HepG2 (cell line): ENCODE results near the gene SNRPB2. TPM values are rescaled to one million over a fixed set of nuclear protein-coding genes. Genes with fewer than 3 reads are reported as not detected.

ENCODE experiments used
- CCDC6 ChIP-seq: sonication (generic); formaldehyde crosslinking; IDR thresholded peaks from 2 replicates; pipeline ENCODE4 v1.8.1; 2022; ENCODE audit warnings: mild to moderate bottlenecking, missing genetic modification reagents, moderate library complexity
- GATAD1 ChIP-seq: IDR thresholded peaks from 2 replicates; pipeline ENCODE4 v1.6.1; 2016; ENCODE audit warnings: missing genetic modification reagents, missing compliant biosample characterization
- KDM4B ChIP-seq: sonication (generic); formaldehyde crosslinking; IDR thresholded peaks from 2 replicates; pipeline ENCODE4 v1.4.0; 2020; ENCODE audit warnings: missing genetic modification reagents
- KLF11 ChIP-seq: IDR thresholded peaks from 2 replicates; pipeline ENCODE4 v1.6.1; 2016; ENCODE audit warnings: missing compliant biosample characterization
- MYNN ChIP-seq: sonication (generic); formaldehyde crosslinking; IDR thresholded peaks from 2 replicates; pipeline ENCODE4 v1.4.0; 2020; ENCODE audit warnings: mild to moderate bottlenecking, low read depth, missing genetic modification reagents
- PHF20 ChIP-seq: sonication (generic); formaldehyde crosslinking; IDR thresholded peaks from 2 replicates; pipeline ENCODE4 v1.5.0; 2020; ENCODE audit warnings: mild to moderate bottlenecking, missing genetic modification reagents
- RARG ChIP-seq: sonication (generic); formaldehyde crosslinking; IDR thresholded peaks from 2 replicates; pipeline ENCODE4 v1.4.0; 2020; ENCODE audit warnings: low read depth, mild to moderate bottlenecking, missing genetic modification reagents
- RFXAP ChIP-seq: sonication (generic); formaldehyde crosslinking; IDR thresholded peaks from 2 replicates; pipeline ENCODE4 v1.4.0; 2020; ENCODE audit warnings: missing genetic modification reagents, borderline replicate concordance
- RORA ChIP-seq: sonication (generic); formaldehyde crosslinking; IDR thresholded peaks from 2 replicates; pipeline ENCODE4 v1.5.0; 2020; ENCODE audit warnings: mild to moderate bottlenecking, missing genetic modification reagents, moderate library complexity
- SMAD3 ChIP-seq: sonication (generic); formaldehyde crosslinking; IDR thresholded peaks from 2 replicates; pipeline ENCODE4 v1.4.0; 2020; ENCODE audit warnings: missing genetic modification reagents
- SP1 ChIP-seq, 2 experiments: fragments of 450-650 bp in 1 of 2; sonication (generic) in 1 of 2; formaldehyde crosslinking in 1 of 2; IDR thresholded peaks; 2 replicates each; pipeline versions ENCODE4 v1.4.0 to v1.6.1; 2016 to 2020; ENCODE audit warnings: missing genetic modification reagents in 1 of 2
- ZBTB38 ChIP-seq: sonication (generic); formaldehyde crosslinking; IDR thresholded peaks from 2 replicates; pipeline ENCODE4 v1.5.1; 2020; ENCODE audit warnings: mild to moderate bottlenecking, missing genetic modification reagents
- ZFP36L2 ChIP-seq: sonication (generic); formaldehyde crosslinking; IDR thresholded peaks from 2 replicates; pipeline ENCODE4 v1.4.0; 2020; ENCODE audit warnings: missing genetic modification reagents
- ZNF121 ChIP-seq: sonication (generic); formaldehyde crosslinking; IDR thresholded peaks from 2 replicates; pipeline ENCODE4 v1.5.0; 2020; ENCODE audit warnings: mild to moderate bottlenecking, missing genetic modification reagents
- ZNF253 ChIP-seq: sonication (generic); formaldehyde crosslinking; IDR thresholded peaks from 2 replicates; pipeline ENCODE4 v1.8.0; 2022; ENCODE audit warnings: mild to moderate bottlenecking, missing genetic modification reagents, borderline replicate concordance
- ZNF280D ChIP-seq: sonication (generic); formaldehyde crosslinking; IDR thresholded peaks from 2 replicates; pipeline ENCODE4 v1.5.1; 2020; ENCODE audit warnings: mild to moderate bottlenecking, missing genetic modification reagents
- ZNF33B ChIP-seq: sonication (generic); formaldehyde crosslinking; IDR thresholded peaks from 2 replicates; pipeline ENCODE4 v1.5.1; 2020; ENCODE audit warnings: mild to moderate bottlenecking, missing genetic modification reagents
- ZNF552 ChIP-seq: sonication (generic); formaldehyde crosslinking; IDR thresholded peaks from 2 replicates; pipeline ENCODE4 v1.9.0; 2022; ENCODE audit warnings: missing genetic modification reagents, mild to moderate bottlenecking, borderline replicate concordance
- ZNF563 ChIP-seq: sonication (generic); formaldehyde crosslinking; IDR thresholded peaks from 2 replicates; pipeline ENCODE4 v1.8.0; 2022; ENCODE audit warnings: mild to moderate bottlenecking, moderate library complexity, missing genetic modification reagents
- ZNF580 ChIP-seq: IDR thresholded peaks from 2 replicates; pipeline ENCODE4 v1.6.1; 2016; ENCODE audit warnings: low read depth, borderline replicate concordance
- ZNF777 ChIP-seq: sonication (generic); formaldehyde crosslinking; IDR thresholded peaks from 2 replicates; pipeline ENCODE4 v1.4.0; 2020; ENCODE audit warnings: missing genetic modification reagents
- polyA plus RNA-seq, 8 experiments: library from polyadenylated mRNA; depleted of rRNA in 3 of 8; stranded (reverse) in 7 of 8; unstranded in 1 of 8; fragments of >200 nt; fragmentation: Illumina TruSeq in 4 of 8; extraction: Trizol in 4 of 8; gene quantifications; 2 replicates each; pipeline versions ENCODE4 v1.2.1 to v1.2.3, GENCODE V29; 2011 to 2016; ENCODE audit warnings: low read depth in 4 of 8, missing spikeins in 1 of 8, mixed read lengths in 1 of 8; ENCODE audit not compliant: insufficient read depth in 1 of 8
- total RNA-seq, 5 experiments: library from RNA; depleted of rRNA; stranded (reverse); fragments of >200 nt; fragmentation: Illumina TruSeq; extraction: Trizol; gene quantifications; 2 replicates each; pipeline ENCODE4 v1.2.3, GENCODE V29; 2016; ENCODE audit warnings: low read depth in 1 of 5
- TF ChIP-seq, protein P1 (sequence below): sonication (generic); formaldehyde crosslinking; IDR thresholded peaks from 2 replicates; pipeline ENCODE4 v1.4.0; 2020; ENCODE audit warnings: missing genetic modification reagents
- TF ChIP-seq, protein P2 (sequence below): sonication (generic); formaldehyde crosslinking; IDR thresholded peaks from 2 replicates; pipeline ENCODE4 v1.5.0; 2020; ENCODE audit warnings: mild to moderate bottlenecking, missing genetic modification reagents, moderate library complexity

The SNRPB2 gene
- total and polyA plus RNA-seq, 2 of the 13 experiments (the other 11 are each of a cell fraction or from before 2014, with no cell fraction given), result 107 to 204 TPM

GRCh38 chr20:16729565-16730460, at the start of gene SNRPB2 (continued):
- TF ChIP-seq CCDC6 (CRISPR knock-in tag) (peak; percentile 97), ZFP36L2 (CRISPR knock-in tag) (peak; percentile 96), RFXAP (CRISPR knock-in tag) (peak; percentile 75; the same call in 1 of the 2 replicates), KDM4B (CRISPR knock-in tag) (peak; percentile 99), PHF20 (peak; percentile 100), ZNF253 (peak; percentile 80; the same call in 1 of the 2 replicates), ZNF33B (peak; percentile 99), RARG (0 out of 2 replicates have a peak, but pooled peaks have one; percentile 91), ZNF777 (CRISPR knock-in tag) (0 out of 2 replicates have a peak, but pooled peaks have one; percentile 49), SP1 (IDR thresholded peaks at IDR 0.05) (no peak), SP1 (CRISPR knock-in tag; IDR thresholded peaks at IDR 0.05) (peak; percentile 86), KLF11 (peak; percentile 96), GATAD1 (CRISPR knock-in tag) (peak; percentile 99), ZNF552 (CRISPR knock-in tag) (peak; percentile 97), ZNF280D (CRISPR knock-in tag) (peak; percentile 79; the same call in 1 of the 2 replicates), ZNF563 (CRISPR knock-in tag) (peak; percentile 96), ZBTB38 (CRISPR knock-in tag) (peak; percentile 92), ZNF121 (no peak; the same call in 1 of the 2 replicates), SMAD3 (CRISPR knock-in tag) (peak; percentile 99), ZNF580 (CRISPR knock-in tag) (peak; percentile 98), RORA (CRISPR knock-in tag) (peak; percentile 68; the same call in 1 of the 2 replicates), MYNN (peak; percentile 98)
- TF ChIP-seq, protein P1, sequence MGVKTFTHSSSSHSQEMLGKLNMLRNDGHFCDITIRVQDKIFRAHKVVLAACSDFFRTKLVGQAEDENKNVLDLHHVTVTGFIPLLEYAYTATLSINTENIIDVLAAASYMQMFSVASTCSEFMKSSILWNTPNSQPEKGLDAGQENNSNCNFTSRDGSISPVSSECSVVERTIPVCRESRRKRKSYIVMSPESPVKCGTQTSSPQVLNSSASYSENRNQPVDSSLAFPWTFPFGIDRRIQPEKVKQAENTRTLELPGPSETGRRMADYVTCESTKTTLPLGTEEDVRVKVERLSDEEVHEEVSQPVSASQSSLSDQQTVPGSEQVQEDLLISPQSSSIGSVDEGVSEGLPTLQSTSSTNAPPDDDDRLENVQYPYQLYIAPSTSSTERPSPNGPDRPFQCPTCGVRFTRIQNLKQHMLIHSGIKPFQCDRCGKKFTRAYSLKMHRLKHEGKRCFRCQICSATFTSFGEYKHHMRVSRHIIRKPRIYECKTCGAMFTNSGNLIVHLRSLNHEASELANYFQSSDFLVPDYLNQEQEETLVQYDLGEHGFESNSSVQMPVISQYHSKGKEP (CRISPR knock-in tag), result peak; percentile 98
- TF ChIP-seq, protein P2, sequence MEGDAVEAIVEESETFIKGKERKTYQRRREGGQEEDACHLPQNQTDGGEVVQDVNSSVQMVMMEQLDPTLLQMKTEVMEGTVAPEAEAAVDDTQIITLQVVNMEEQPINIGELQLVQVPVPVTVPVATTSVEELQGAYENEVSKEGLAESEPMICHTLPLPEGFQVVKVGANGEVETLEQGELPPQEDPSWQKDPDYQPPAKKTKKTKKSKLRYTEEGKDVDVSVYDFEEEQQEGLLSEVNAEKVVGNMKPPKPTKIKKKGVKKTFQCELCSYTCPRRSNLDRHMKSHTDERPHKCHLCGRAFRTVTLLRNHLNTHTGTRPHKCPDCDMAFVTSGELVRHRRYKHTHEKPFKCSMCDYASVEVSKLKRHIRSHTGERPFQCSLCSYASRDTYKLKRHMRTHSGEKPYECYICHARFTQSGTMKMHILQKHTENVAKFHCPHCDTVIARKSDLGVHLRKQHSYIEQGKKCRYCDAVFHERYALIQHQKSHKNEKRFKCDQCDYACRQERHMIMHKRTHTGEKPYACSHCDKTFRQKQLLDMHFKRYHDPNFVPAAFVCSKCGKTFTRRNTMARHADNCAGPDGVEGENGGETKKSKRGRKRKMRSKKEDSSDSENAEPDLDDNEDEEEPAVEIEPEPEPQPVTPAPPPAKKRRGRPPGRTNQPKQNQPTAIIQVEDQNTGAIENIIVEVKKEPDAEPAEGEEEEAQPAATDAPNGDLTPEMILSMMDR (CRISPR knock-in tag), result peak; percentile 35
